ENCODE results near the gene HMCN2. TPM values are rescaled to one million over a fixed set of nuclear protein-coding genes. Genes with fewer than 3 reads are reported as not detected.

The HMCN2 gene
- total RNA-seq, 1 experiment from 2014 or later, result 8.6 TPM

- Mint-ChIP-seq H3K36me3 (ENCODE audit: insufficient read depth in 1 of 3, low read depth in 3 of 3) (peaks cover 0 to 5% (median 2%) of the 10 kb centered on the region in 3 experiments; a peak in 2 of 7 replicates), H3K27ac (no peak overlapping the region), H3K4me1 (peaks cover 6 to 13% of the 10 kb centered on the region in 2 experiments), H3K27me3 (ENCODE audit: low read depth) (peaks cover 48% of the 10 kb centered on the region), H3K4me3 (peak overlapping the region in 1 of 2 experiments; percentile 53; a peak in 1 of 5 replicates), H3K9me3 (no peaks in the 10 kb centered on the region; a peak in 2 of 5 replicates)
- no peaks in the 10 kb centered on the region for H3K4me1 ChIP-seq (ENCODE audit: insufficient read depth, low read length)
- H2BK15ac ChIP-seq (ENCODE audit: low read depth, low read length), result no peak overlapping the region
- no peak overlapping the region for H3K14ac ChIP-seq (ENCODE audit: insufficient read depth, low read length)
- H3K23me2 ChIP-seq (ENCODE audit: insufficient read length, low read depth, low read length, poor library complexity, severe bottlenecking), result peaks cover 4% of the 10 kb centered on the region
- no peaks in the 10 kb centered on the region for H3K79me2 ChIP-seq (ENCODE audit: insufficient read depth, low read length)
- no peak overlapping the region for H3K4ac ChIP-seq (ENCODE audit: low read depth, low read length)
- H4K8ac ChIP-seq (replicated peaks; ENCODE audit: insufficient read length, low read depth, low read length), result no peak overlapping the region
- H3K27me3 ChIP-seq (ENCODE audit: insufficient read depth, low read length), result no peaks in the 10 kb centered on the region; the same call in 1 of the 2 replicates
- no peaks in the 10 kb centered on the region for H4K20me1 ChIP-seq (ENCODE audit: control insufficient read depth, insufficient read depth, insufficient read length)
- DNase-seq, result no peak
- no peaks in the 10 kb centered on the region for H3K79me1 ChIP-seq (ENCODE audit: insufficient read depth, low read depth, low read length, poor library complexity, severe bottlenecking)
- no peak overlapping the region for H2BK20ac ChIP-seq (ENCODE audit: low read depth, low read length, poor library complexity, severe bottlenecking)
- H3K9me3 ChIP-seq (ENCODE audit: control insufficient read depth, low read depth, low read length), result no peaks in the 10 kb centered on the region
- no peak overlapping the region for H3K9ac ChIP-seq (ENCODE audit: extremely low read depth, insufficient read length, low read length)
- H4K91ac ChIP-seq (ENCODE audit: insufficient read length, low read depth, low read length), result no peak overlapping the region
- H2AFZ ChIP-seq (ENCODE audit: low read length), result no peak overlapping the region
- WGBS (ENCODE audit: extremely low coverage, insufficient read length, low lambda C conversion rate), result no CpG with 5 or more reads among the region's 11 CpGs
- H2BK12ac ChIP-seq (ENCODE audit: insufficient read length, low read depth, low read length), result no peak overlapping the region
- H2BK5ac ChIP-seq (ENCODE audit: insufficient read length, low read length), result no peak overlapping the region
- no peak overlapping the region for H3K23ac ChIP-seq (ENCODE audit: insufficient read length, low read depth, low read length)
- no peak overlapping the region for H3K27ac ChIP-seq (ENCODE audit: insufficient read length, low read depth, low read length)
- H3T11ph ChIP-seq (ENCODE audit: low read length), result no peak overlapping the region
- H2AK5ac ChIP-seq (ENCODE audit: insufficient read length, low read length), result no peak overlapping the region
- H4K5ac ChIP-seq (ENCODE audit: insufficient read length, low read depth, low read length), result no peak overlapping the region
- no peak for TF ChIP-seq CTCF (conservative IDR thresholded peaks at IDR 0.05)
- H3K56ac ChIP-seq (ENCODE audit: insufficient read length, low read depth, low read length), result no peak overlapping the region
- no peak overlapping the region for H2BK120ac ChIP-seq (ENCODE audit: low read depth, low read length, poor library complexity, severe bottlenecking)
- H3K18ac ChIP-seq (ENCODE audit: insufficient read length, low read depth, low read length), result no peak overlapping the region
- H3K4me2 ChIP-seq (ENCODE audit: insufficient read depth, insufficient read length, low read length), result no peak overlapping the region
Observed at GRCh38 chr9:130432362-130432761, 166.8 kb downstream of the HMCN2 start.

Measured in H9 (cell line).